M059J (cell line): ENCODE data around the gene CDAN1. TPM values are rescaled to one million over a fixed set of nuclear protein-coding genes. Genes with fewer than 3 reads are reported as not detected.
A peak's percentile ranks its signal among the peaks of the same experiment; 100 is the strongest.

ENCODE experiments used
- DNase-seq: peaks from one replicate; pipeline ENCODE4 v3.0.0-alpha.2; 2012; ENCODE audit warnings: low read depth
- total RNA-seq: library from RNA; depleted of rRNA; stranded (reverse); fragments of >200 nt; shearing (Covaris generic); gene quantifications from 2 replicates; pipeline ENCODE4 v1.2.3, GENCODE V29; 2014

The CDAN1 gene
- total RNA-seq, 1 experiment from 2014 or later, result 10.2 TPM

- DNase-seq, result no peak
These were observed 25.2 kb downstream of the CDAN1 start for GRCh38 chr15:42711746-42712145.

- DNase-seq, result no peak
These were observed 26.3 kb downstream of the CDAN1 start for GRCh38 chr15:42710662-42711061.

GRCh38 chr15:42707873-42708544, 28.9 kb downstream of the CDAN1 start:
- no peak for DNase-seq

DNA sequence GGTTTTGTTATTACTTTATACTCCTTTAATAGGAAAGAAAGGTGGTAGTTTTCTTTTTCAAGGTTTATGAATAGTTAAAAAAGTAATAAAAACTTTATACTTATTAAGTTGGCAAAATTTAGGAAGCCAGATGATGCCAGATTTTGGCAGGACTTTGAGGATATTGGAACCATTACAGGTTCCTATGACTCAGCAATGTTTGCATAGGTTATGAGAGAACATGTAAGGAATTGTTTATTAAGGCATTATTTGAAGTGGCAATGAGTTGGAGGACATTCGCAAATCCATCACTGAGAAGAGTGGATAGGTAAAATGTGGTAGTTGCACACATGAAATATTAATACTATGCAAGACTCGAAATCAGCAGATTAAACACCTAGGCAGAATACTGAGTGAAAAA, 29.9 kb downstream of the CDAN1 start:
- DNase-seq, result peak; percentile 13

DNA sequence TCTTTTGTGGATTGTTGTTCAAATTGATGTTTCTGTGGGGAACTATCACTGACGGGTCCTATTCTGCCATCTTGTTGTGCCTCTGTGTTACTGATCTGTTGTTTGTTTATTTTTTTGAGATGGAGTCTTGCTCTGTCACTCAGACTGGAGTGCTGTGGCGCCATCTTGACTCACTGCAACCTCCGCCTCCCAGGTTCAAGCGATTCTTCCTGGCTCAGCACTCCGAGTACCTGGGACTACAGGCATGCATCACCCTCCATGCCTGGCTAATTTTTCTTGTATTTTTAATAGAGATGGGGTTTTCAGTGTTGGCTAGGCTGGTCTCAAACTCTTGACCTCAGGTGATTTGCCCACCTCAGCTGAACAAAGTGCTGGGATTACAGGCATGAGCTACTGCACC, 31.6 kb downstream of the CDAN1 start:
- DNase-seq, result no peak

DNA sequence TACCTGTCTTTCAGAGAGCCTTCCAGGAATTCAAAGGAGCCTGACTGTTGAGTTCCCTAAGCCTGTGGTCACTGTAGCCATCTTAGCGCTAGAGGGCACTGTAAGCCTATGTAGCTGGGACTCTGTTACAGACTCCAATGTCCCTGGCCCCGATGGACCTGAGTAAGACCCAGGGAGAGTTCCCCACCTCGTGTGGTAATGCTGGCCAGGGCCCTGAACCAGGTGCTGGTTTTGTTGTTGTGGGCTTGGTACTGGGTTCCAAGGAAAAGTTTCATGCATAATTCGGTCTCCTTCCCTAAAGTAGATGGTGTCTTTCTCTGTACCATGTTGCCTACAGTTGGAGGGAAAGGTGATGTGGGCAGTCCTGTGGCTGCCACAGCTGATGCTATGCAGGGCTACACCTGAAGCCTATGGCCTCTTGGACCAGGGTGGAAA, 32.4 kb downstream of the CDAN1 start:
- peak; percentile 70 for DNase-seq

- no peak for DNase-seq
These were observed 40.3 kb downstream of the CDAN1 start for GRCh38 chr15:42696626-42697025.

DNA sequence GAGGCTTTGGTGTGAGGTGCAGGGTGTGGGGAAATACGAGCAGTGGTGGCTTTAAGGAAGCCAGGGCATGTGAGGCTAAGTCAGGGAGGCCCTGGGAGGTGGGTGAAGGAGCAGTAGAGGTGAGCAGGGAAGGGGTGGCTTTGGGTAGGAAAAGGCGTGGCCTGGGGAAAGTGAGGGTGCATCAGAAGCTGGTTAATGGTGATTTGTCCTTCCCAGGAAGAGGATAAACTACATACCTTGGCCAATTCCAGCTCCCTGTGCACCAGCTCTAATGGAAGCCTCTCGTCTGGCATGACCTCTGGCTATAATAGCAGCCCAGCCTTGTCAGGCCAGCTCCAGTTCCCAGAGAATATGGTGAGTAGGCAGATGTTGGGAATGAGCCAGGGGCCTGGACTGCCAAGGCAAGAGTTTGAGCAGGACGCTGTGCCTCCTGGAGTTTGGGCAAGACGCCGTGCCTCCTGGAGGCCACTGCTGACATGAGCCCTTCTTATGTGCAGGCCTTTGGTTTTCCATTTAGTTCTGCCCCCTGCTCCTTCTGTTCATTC, 41.3 kb downstream of the CDAN1 start:
- DNase-seq, result no peak

DNA sequence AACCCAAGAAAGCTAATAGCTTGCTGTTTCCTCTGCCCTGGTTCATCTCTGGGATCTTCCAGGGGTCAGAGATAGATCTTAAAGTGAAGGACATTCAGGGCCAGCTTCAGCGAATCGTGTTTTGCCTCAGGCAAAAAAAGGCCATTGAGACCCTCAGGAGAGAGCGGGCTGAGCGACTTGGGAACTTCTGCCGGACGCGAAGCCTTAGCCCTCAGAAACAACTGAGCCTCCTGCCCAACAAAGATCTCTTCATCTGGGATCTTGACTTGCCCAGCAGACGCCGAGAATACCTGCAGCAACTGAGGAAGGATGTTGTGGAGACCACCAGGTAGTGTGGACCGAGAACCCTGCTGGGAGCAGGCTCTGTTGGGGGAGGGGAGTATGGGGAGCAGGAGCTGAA, 42.5 kb downstream of the CDAN1 start:
- DNase-seq, result no peak

DNA sequence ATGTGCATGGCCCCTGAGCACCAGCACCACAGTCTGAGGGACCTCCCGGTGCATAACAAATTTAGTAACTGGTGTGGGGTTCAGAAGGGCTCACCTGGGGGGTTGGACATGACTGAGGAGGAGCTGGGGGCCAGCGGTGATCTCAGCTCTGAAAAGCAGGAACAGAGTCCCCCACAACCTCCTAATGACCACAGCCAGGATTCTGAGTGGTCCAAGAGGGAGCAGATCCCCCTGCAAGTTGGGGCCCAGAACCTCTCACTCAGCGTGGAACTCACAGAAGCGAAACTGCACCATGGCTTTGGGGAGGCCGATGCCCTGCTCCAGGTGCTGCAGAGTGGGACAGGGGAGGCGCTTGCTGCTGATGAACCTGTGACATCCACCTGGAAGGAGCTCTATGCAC, 43.0 kb downstream of the CDAN1 start:
- no peak for DNase-seq

- DNase-seq, result no peak
These were observed 43.4 kb downstream of the CDAN1 start for GRCh38 chr15:42693496-42693895.

GRCh38 chr15:42692997-42693396, 43.9 kb downstream of the CDAN1 start:
- no peak for DNase-seq

- DNase-seq, result no peak
These were observed 44.4 kb downstream of the CDAN1 start for GRCh38 chr15:42692536-42692935.

- no peak for DNase-seq
These were observed 45.2 kb downstream of the CDAN1 start for GRCh38 chr15:42691770-42692169.

DNA sequence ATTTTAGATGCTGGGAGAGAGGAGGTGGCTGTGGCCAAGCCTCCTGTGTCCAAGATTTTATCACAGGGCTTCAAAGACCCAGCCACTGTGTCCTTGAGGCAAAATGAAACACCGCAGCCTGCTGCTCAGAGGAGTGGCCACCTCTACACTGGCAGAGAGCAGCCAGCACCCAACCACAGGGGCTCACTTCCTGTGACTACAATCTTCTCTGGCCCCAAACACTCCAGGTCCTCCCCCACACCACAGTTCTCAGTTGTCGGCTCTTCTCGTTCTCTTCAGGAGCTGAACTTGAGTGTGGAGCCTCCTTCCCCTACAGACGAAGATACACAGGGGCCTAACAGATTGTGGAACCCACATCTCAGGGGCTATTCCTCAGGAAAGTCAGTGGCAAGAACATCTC, 45.6 kb downstream of the CDAN1 start:
- DNase-seq, result no peak

DNA sequence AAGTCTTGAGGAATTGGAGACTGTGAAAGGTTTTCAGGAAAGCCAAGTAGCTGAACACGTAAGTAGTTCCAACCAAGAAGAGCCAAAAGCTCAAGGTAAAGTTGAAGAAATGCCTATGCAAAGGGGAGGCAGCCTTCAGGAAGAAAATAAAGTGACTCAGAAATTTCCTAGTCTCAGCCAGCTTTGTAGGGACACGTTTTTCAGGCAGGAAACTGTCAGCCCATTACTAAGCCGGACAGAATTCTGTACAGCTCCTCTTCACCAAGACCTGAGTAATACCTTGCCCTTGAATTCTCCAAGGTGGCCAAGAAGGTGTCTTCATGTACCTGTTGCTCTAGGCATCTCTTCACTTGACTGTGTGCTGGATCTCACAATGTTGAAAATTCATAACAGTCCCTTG, 48.6 kb downstream of the CDAN1 start:
- no peak for DNase-seq

DNA sequence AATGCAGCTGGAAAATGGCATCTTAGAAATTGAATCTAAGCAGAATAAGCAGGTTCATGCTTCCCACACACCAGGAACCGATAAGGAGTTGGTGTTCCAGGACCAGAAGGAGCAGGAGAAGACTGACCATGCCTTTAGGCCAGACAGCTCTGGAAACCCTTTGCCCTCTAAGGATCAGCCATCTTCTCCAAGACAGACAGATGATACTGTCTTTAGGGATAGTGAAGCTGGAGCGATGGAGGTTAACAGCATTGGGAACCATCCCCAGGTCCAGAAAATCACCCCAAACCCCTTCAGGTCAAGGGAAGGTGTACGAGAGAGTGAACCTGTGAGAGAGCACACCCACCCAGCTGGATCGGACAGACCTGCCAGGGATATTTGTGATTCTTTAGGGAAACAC, 49.2 kb downstream of the CDAN1 start:
- no peak for DNase-seq

DNA sequence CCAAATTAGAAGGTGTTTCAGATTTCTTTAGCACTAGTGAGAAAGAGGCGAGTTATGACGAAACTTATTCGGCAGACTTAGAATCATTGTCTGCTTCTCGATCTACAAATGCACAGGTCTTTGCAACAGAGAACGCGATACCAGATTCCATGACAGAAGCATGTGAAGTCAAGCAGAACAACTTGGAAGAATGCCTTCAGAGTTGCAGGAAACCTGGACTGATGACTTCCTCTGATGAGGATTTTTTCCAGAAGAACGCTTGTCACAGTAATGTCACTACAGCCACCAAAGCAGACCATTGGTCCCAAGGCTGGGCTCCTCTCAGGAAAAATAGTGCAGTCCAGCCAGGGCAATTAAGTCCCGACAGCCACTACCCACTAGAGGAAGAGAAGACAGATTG, 50.6 kb downstream of the CDAN1 start:
- DNase-seq, result no peak

GRCh38 chr15:42681119-42681518, 55.8 kb downstream of the CDAN1 start:
- DNase-seq, result no peak

GRCh38 chr15:42680142-42680482, 56.8 kb downstream of the CDAN1 start:
- DNase-seq, result peak; percentile 54

DNA sequence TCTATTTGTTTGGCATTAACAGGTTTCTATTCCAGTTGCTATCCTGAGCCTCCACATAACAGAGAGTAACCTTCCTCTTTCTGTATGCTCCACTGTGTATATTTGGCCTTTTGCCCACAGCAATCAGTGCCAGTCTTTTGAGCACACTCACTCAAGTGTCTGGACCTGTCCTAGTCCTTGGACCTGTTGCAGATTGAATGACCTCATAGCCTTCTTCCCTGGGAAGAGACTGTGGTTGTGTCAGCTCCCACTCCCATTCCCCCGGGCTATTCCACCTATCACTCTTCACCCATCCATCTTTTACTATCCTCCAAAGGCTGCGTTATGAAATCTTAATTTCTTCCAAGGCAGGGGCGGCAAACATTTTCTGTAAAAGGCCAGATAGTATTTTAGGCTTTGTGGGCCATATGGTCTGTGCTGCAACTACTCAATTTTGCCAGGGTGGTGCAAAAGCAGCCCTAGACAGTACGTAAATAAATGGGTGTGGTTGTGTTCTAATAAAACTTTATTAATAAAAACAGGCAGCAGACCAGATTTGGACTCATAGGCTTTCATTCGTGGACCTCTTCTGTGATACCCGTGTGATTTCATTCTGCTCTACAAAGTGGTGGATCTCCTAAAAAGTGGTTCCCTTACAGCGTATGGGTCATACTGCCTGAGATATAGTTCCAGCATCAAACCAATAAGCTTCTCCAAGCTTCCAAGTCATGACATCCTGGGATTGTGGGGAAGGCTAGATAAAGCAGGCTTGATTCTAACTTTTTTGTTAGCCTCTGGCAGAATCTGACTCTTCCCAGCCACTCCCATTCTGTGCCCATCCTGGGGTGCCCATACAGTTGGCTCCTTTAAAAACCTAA, 57.4 kb downstream of the CDAN1 start:
- peak; percentile 57 for DNase-seq

GRCh38 chr15:42675021-42675420, 61.9 kb downstream of the CDAN1 start:
- no peak for DNase-seq

DNA sequence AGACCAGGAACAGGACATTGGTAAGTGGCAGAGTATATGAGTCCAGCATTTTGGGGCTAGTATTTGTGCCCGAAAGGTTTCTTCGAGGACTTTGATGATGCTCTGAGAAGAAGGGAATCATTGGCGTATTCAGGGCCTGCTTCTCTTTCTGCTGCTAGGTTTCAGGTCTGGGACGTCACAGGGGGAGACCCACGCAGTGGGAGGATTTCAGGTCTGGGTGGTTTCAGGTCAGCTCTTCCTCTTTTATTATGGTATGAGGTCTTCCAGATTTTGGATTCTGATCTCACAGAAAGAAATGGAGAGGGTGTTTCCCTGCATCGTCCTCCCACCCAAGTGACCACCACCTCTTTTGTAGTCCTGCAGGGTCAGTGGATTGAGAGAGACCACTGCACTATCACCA, 62.5 kb downstream of the CDAN1 start:
- no peak for DNase-seq
